HepG2 (cell line): ENCODE data around the gene PCIF1. TPM values are rescaled to one million over a fixed set of nuclear protein-coding genes. Genes with fewer than 3 reads are reported as not detected.

Experiments
- ARID2 ChIP-seq: sonication (generic); formaldehyde crosslinking; IDR thresholded peaks from 2 replicates; pipeline ENCODE4 v1.8.1; 2022; ENCODE audit warnings: mild to moderate bottlenecking, missing genetic modification reagents, borderline replicate concordance
- CBX1 ChIP-seq: IDR thresholded peaks from one replicate; pipeline ENCODE4 v1.6.1; 2016; ENCODE audit warnings: antibody characterized with exemption, low read depth
- CCDC6 ChIP-seq: sonication (generic); formaldehyde crosslinking; IDR thresholded peaks from 2 replicates; pipeline ENCODE4 v1.8.1; 2022; ENCODE audit warnings: mild to moderate bottlenecking, missing genetic modification reagents, moderate library complexity
- FOXA1 ChIP-seq, 2 experiments: fragments of 450-650 bp in 1 of 2; sonication (generic) in 1 of 2; formaldehyde crosslinking in 1 of 2; IDR thresholded peaks; 2 replicates each; pipeline versions ENCODE4 v1.4.0 to v1.6.1; 2016 to 2020; ENCODE audit warnings: missing genetic modification reagents in 1 of 2
- FOXO1 ChIP-seq: sonication (generic); formaldehyde crosslinking; IDR thresholded peaks from 2 replicates; pipeline ENCODE4 v1.4.0; 2020; ENCODE audit warnings: missing genetic modification reagents
- GABPB1 ChIP-seq: IDR thresholded peaks from 2 replicates; pipeline ENCODE4 v1.6.1; 2016; ENCODE audit warnings: mild to moderate bottlenecking, missing genetic modification reagents, moderate library complexity, missing compliant biosample characterization
- GZF1 ChIP-seq: sonication (generic); formaldehyde crosslinking; IDR thresholded peaks from 2 replicates; pipeline ENCODE4 v1.5.1; 2020; ENCODE audit warnings: mild to moderate bottlenecking, missing genetic modification reagents
- KDM5A ChIP-seq: fragments of 200-600 bp; sonication (generic); IDR thresholded peaks from 2 replicates; pipeline ENCODE4 v1.7.0; 2018; ENCODE audit warnings: antibody characterized with exemption, mild to moderate bottlenecking, low read length, borderline replicate concordance
- KDM6A ChIP-seq: IDR thresholded peaks from 2 replicates; pipeline ENCODE4 v1.6.1; 2016; ENCODE audit warnings: low read depth
- MAFF ChIP-seq: IDR thresholded peaks from 2 replicates; pipeline ENCODE4 v1.6.1; 2011; ENCODE audit warnings: low read depth, low read length, improper control_type of control experiment
- RXRA ChIP-seq: sonication (generic); formaldehyde crosslinking; IDR thresholded peaks from 2 replicates; pipeline ENCODE4 v1.5.1; 2020; ENCODE audit warnings: missing genetic modification reagents
- SMARCE1 ChIP-seq: fragments of 450-650 bp; IDR thresholded peaks from 2 replicates; pipeline ENCODE4 v1.6.1; 2017; ENCODE audit warnings: borderline replicate concordance
- TBX2 ChIP-seq: sonication (generic); formaldehyde crosslinking; IDR thresholded peaks from 2 replicates; pipeline ENCODE4 v1.5.0; 2020; ENCODE audit warnings: missing genetic modification reagents, mild to moderate bottlenecking, borderline replicate concordance
- ZBTB8A ChIP-seq: sonication (generic); formaldehyde crosslinking; IDR thresholded peaks from 2 replicates; pipeline ENCODE4 v1.4.0; 2020; ENCODE audit warnings: mild to moderate bottlenecking, low read depth, missing genetic modification reagents, borderline replicate concordance
- ZC3H13 ChIP-seq: sonication (generic); formaldehyde crosslinking; IDR thresholded peaks from 2 replicates; pipeline ENCODE4 v1.8.1; 2023; ENCODE audit warnings: mild to moderate bottlenecking, missing genetic modification reagents, moderate library complexity
- ZFAT ChIP-seq: sonication (generic); formaldehyde crosslinking; conservative IDR thresholded peaks from 2 replicates; pipeline ENCODE4 v1.8.1; 2023; ENCODE audit warnings: missing genetic modification reagents, inconsistent platforms
- ZFP36L1 ChIP-seq: sonication (generic); formaldehyde crosslinking; IDR thresholded peaks from 2 replicates; pipeline ENCODE4 v1.8.0; 2022; ENCODE audit warnings: mild to moderate bottlenecking, missing genetic modification reagents, moderate library complexity
- ZFY ChIP-seq: sonication (generic); formaldehyde crosslinking; IDR thresholded peaks from 2 replicates; pipeline ENCODE4 v1.4.0; 2020; ENCODE audit warnings: missing genetic modification reagents
- ZNF136 ChIP-seq: sonication (generic); formaldehyde crosslinking; IDR thresholded peaks from 2 replicates; pipeline ENCODE4 v1.8.1; 2022; ENCODE audit warnings: low read depth, mild to moderate bottlenecking, moderate library complexity, missing genetic modification reagents
- ZNF550 ChIP-seq: sonication (generic); formaldehyde crosslinking; IDR thresholded peaks from 2 replicates; pipeline ENCODE4 v1.4.0; 2020; ENCODE audit warnings: mild to moderate bottlenecking, missing genetic modification reagents, borderline replicate concordance
- ZNF672 ChIP-seq: sonication (generic); formaldehyde crosslinking; IDR thresholded peaks from 2 replicates; pipeline ENCODE4 v1.8.1; 2022; ENCODE audit warnings: missing genetic modification reagents
- ZNF674 ChIP-seq: sonication (generic); formaldehyde crosslinking; IDR thresholded peaks from 2 replicates; pipeline ENCODE4 v1.5.0; 2020; ENCODE audit warnings: low read depth, mild to moderate bottlenecking, missing genetic modification reagents
- ZNF768 ChIP-seq: sonication (generic); formaldehyde crosslinking; IDR thresholded peaks from 2 replicates; pipeline ENCODE4 v1.4.0; 2020; ENCODE audit warnings: missing genetic modification reagents
- ZNF772 ChIP-seq: sonication (generic); formaldehyde crosslinking; IDR thresholded peaks from 2 replicates; pipeline ENCODE4 v1.5.0; 2020; ENCODE audit warnings: mild to moderate bottlenecking, missing genetic modification reagents
- ZNF781 ChIP-seq: sonication (generic); formaldehyde crosslinking; IDR thresholded peaks from 2 replicates; pipeline ENCODE4 v1.5.1; 2020; ENCODE audit warnings: borderline replicate concordance, mild to moderate bottlenecking, missing genetic modification reagents; ENCODE audit errors: not compliant biosample characterization
- polyA plus RNA-seq, 8 experiments: library from polyadenylated mRNA; depleted of rRNA in 3 of 8; stranded (reverse) in 7 of 8; unstranded in 1 of 8; fragments of >200 nt; fragmentation: Illumina TruSeq in 4 of 8; extraction: Trizol in 4 of 8; gene quantifications; 2 replicates each; pipeline versions ENCODE4 v1.2.1 to v1.2.3, GENCODE V29; 2011 to 2016; ENCODE audit warnings: low read depth in 4 of 8, missing spikeins in 1 of 8, mixed read lengths in 1 of 8; ENCODE audit not compliant: insufficient read depth in 1 of 8
- total RNA-seq, 5 experiments: library from RNA; depleted of rRNA; stranded (reverse); fragments of >200 nt; fragmentation: Illumina TruSeq; extraction: Trizol; gene quantifications; 2 replicates each; pipeline ENCODE4 v1.2.3, GENCODE V29; 2016; ENCODE audit warnings: low read depth in 1 of 5
- TF ChIP-seq, protein P1 (sequence below), 2 experiments: sonication (generic) in 1 of 2; formaldehyde crosslinking in 1 of 2; IDR thresholded peaks; 2 replicates each; pipeline versions ENCODE4 v1.4.0 to v1.6.1; 2018 to 2020; ENCODE audit warnings: missing genetic modification reagents in 2 of 2, borderline replicate concordance in 1 of 2, low read depth in 1 of 2, mild to moderate bottlenecking in 1 of 2, missing biosample characterization in 1 of 2
- TF ChIP-seq, protein P2 (sequence below): sonication (generic); formaldehyde crosslinking; IDR thresholded peaks from 2 replicates; pipeline ENCODE4 v1.4.0; 2020; ENCODE audit warnings: mild to moderate bottlenecking, low read depth, missing genetic modification reagents
- TF ChIP-seq, protein P3 (sequence below): sonication (generic); formaldehyde crosslinking; IDR thresholded peaks from 2 replicates; pipeline ENCODE4 v1.5.0; 2020; ENCODE audit warnings: missing genetic modification reagents

The PCIF1 gene
- total and polyA plus RNA-seq, 2 of the 13 experiments (the other 11 are each of a cell fraction or from before 2014, with no cell fraction given) = 20.9 to 24.4 TPM

DNA sequence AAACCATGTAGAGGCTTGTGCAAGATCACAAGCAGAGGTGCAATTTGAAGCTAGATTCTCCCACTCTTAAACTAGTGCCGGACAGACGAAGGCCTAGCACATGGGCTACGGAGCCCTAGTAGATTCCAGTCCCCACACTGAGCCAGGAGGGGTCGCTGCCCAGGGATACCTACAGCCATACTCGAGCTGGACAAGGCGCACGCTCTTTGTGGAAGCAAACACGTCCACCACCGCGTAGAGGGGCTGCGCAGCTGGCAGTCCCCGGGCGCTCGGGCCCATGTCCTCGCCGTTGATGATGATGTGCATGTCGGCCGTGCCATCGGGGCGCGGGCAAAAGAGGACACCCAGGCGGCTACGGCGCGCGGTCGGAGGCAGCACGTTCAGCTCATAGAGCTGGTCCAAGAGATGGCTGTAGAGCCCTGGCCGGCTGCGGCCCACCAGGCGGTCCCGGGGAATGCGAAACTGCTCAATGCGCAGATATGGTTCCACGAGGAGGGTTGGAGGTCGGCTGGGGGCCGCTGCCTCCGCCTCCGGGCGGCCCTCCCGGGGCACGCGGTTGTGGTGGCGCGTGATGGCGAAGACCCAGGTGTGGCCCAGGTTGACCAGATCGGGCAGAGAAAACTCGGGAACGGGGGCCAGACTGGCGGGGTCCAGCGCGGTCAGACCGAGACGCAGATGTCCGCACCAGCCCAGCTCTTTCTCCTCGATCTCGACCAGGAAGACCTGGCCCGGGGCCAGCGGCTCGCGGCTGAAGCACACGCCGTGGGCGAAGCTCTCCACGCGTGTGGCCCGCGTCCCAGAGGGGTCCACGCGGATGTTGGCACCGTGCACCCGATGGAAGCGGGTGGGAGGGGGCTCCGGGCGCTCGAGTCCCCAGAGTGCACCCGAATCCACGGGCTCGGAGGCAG lies 44.2 kb upstream of the PCIF1 start (continued):
- TF ChIP-seq ZFP36L1 (CRISPR knock-in tag) = 0 out of 2 replicates have a peak, but pooled peaks have one; percentile 51
- no peak for TF ChIP-seq FOXA1 (IDR thresholded peaks at IDR 0.05)
- peak; percentile 36; the same call in 1 of the 2 replicates for TF ChIP-seq FOXA1 (CRISPR knock-in tag; IDR thresholded peaks at IDR 0.05)
- TF ChIP-seq ZFAT (CRISPR knock-in tag) = no peak; the same call in 1 of the 2 replicates
- TF ChIP-seq GABPB1 (CRISPR knock-in tag) = peak; percentile 51
- peak; percentile 18 for TF ChIP-seq ZNF781 (CRISPR knock-in tag)
- no peak for TF ChIP-seq KDM6A
- no peak for TF ChIP-seq KDM5A
- TF ChIP-seq SMARCE1 = no peak
- TF ChIP-seq ZNF674 (CRISPR knock-in tag) = 0 out of 2 replicates have a peak, but pooled peaks have one; percentile 60
- no peak for TF ChIP-seq ZNF672 (CRISPR knock-in tag)
- peak; percentile 68 for TF ChIP-seq FOXO1
- TF ChIP-seq ZFY (CRISPR knock-in tag) = peak; percentile 85
- no peak for TF ChIP-seq ZBTB8A (CRISPR knock-in tag)
- no peak for TF ChIP-seq GZF1 (CRISPR knock-in tag)
- TF ChIP-seq, protein P1, sequence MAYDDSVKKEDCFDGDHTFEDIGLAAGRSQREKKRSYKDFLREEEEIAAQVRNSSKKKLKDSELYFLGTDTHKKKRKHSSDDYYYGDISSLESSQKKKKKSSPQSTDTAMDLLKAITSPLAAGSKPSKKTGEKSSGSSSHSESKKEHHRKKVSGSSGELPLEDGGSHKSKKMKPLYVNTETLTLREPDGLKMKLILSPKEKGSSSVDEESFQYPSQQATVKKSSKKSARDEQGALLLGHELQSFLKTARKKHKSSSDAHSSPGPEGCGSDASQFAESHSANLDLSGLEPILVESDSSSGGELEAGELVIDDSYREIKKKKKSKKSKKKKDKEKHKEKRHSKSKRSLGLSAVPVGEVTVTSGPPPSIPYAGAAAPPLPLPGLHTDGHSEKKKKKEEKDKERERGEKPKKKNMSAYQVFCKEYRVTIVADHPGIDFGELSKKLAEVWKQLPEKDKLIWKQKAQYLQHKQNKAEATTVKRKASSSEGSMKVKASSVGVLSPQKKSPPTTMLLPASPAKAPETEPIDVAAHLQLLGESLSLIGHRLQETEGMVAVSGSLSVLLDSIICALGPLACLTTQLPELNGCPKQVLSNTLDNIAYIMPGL (CRISPR knock-in tag; IDR thresholded peaks at IDR 0.05; ENCODE audit: borderline replicate concordance in 1 of 2, low read depth in 1 of 2) = peak; percentile 96 to 99
- peak; percentile 97 for TF ChIP-seq CCDC6 (CRISPR knock-in tag)
- TF ChIP-seq TBX2 (CRISPR knock-in tag) = peak; percentile 47; the same call in 1 of the 2 replicates
- TF ChIP-seq ZNF550 (CRISPR knock-in tag) = no peak
- no peak for TF ChIP-seq MAFF
- TF ChIP-seq CBX1 = peak; percentile 38
- no peak for TF ChIP-seq ARID2 (CRISPR knock-in tag)
- TF ChIP-seq ZNF768 (CRISPR knock-in tag) = peak; percentile 77; the same call in 1 of the 2 replicates
- TF ChIP-seq, protein P2, sequence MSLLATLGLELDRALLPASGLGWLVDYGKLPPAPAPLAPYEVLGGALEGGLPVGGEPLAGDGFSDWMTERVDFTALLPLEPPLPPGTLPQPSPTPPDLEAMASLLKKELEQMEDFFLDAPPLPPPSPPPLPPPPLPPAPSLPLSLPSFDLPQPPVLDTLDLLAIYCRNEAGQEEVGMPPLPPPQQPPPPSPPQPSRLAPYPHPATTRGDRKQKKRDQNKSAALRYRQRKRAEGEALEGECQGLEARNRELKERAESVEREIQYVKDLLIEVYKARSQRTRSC = no peak
- TF ChIP-seq, protein P3, sequence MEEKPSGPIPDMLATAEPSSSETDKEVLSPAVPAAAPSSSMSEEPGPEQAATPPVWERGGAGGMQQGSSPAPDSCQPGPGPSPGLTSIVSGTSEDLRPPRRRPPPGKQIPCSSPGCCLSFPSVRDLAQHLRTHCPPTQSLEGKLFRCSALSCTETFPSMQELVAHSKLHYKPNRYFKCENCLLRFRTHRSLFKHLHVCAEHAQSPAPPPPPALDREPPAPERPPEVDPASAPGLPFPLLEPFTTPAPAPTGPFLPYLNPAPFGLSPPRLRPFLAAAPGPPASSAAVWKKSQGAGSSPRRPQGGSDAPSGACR (CRISPR knock-in tag) = no peak
- TF ChIP-seq ZC3H13 = peak; percentile 92
- TF ChIP-seq ZNF772 (CRISPR knock-in tag) = no peak
- TF ChIP-seq ZNF136 (CRISPR knock-in tag) = peak; percentile 91; the same call in 1 of the 2 replicates
- peak; percentile 6; the same call in 1 of the 2 replicates for TF ChIP-seq RXRA (CRISPR knock-in tag)
